Peyer's patch (tissue), 4 donors: ENCODE data around the gene RYK.

Experiments used
- CTCF ChIP-seq, 6 experiments: fragments of 450-650 bp in 4 of 6; fragments of 200-600 bp in 2 of 6; sonication (generic) in 1 of 6; IDR thresholded peaks; one replicate each; pipeline ENCODE4 v1.5.1; 2017 to 2019; ENCODE audit warnings: antibody characterized with exemption in 6 of 6, mild to moderate bottlenecking in 3 of 6, moderate library complexity in 1 of 6
- POLR2A ChIP-seq, 2 donors: fragments of 450-650 bp; IDR thresholded peaks; one replicate each; pipeline ENCODE4 v1.5.1; 2017; ENCODE audit warnings: antibody characterized with exemption in 2 of 2, mild to moderate bottlenecking in 2 of 2, moderate library complexity in 2 of 2

GRCh38 chr3:134155446-134155845, 95.2 kb downstream of the RYK start:
- no peak for TF ChIP-seq POLR2A (IDR thresholded peaks at IDR 0.05)
- TF ChIP-seq CTCF (IDR thresholded peaks at IDR 0.05), result no peak
